Upper lobe of left lung (tissue), 4 donors: ENCODE data around the gene CDC42BPA.

Experiments used
- POLR2A ChIP-seq, 4 donors: fragments of 450-650 bp; IDR thresholded peaks; one replicate each; pipeline ENCODE4 v1.5.1; 2016 to 2017; ENCODE audit warnings: antibody characterized with exemption in 4 of 4, mild to moderate bottlenecking in 2 of 4
- POLR2AphosphoS5 ChIP-seq, 2 donors: sonication (generic); formaldehyde crosslinking; IDR thresholded peaks; one replicate each; pipeline ENCODE4 v1.5.1; 2017; ENCODE audit warnings: antibody characterized with exemption in 2 of 2
- TF ChIP-seq, protein P1 (sequence below), 6 experiments: fragments of 450-650 bp in 4 of 6; fragments of 200-600 bp in 2 of 6; sonication (generic) in 2 of 6; IDR thresholded peaks; one replicate each; pipeline ENCODE4 v1.5.1; 2016 to 2019; ENCODE audit warnings: antibody characterized with exemption in 6 of 6

DNA sequence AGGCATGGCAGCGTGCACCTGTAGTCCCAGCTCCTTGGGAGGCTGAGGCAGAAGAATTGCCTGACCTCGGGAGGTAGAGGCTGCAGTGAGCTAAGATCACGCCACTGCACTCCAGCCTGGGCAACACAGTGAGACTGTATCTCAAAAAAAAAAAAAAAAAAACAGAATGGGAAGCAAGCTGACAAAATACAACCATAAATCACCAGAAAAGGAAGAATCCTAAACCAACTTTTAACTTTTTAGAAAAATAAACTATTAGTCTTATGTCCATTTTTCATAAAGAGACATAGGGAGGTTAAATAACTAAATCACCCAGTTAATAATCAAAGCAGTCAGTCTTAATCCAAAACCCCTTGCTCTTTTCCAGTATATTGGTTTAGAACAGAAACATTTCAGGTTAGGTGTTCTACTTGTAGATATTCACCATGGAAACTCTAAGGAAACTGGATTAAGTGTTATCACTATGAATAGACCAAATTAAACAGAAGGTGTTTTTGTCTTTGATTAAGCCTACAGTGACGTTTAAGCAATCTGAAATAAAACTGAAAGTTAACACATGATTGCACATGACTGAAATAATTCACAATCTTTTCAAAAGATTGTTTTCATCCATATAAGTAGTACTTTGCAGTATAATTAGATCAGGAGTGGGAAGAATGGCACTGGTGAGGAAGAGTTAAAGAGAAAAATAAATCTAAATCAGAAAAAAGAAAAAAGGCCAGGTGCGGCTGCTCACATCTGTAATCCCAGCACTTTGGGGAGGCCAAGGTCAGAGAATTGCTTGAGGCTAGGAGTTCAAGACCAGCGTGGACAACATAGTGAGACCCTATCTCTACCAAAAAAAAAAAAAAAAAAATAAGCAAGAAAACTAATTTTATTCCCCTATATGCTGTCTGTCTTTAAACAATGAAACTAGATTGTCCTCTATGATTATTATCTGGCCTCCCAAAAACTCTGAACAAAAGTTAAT lies 9.6 kb downstream of the CDC42BPA start:
- no peak for TF ChIP-seq POLR2A (IDR thresholded peaks at IDR 0.05)
- TF ChIP-seq POLR2AphosphoS5 (IDR thresholded peaks at IDR 0.05): no peak
- TF ChIP-seq, protein P1, sequence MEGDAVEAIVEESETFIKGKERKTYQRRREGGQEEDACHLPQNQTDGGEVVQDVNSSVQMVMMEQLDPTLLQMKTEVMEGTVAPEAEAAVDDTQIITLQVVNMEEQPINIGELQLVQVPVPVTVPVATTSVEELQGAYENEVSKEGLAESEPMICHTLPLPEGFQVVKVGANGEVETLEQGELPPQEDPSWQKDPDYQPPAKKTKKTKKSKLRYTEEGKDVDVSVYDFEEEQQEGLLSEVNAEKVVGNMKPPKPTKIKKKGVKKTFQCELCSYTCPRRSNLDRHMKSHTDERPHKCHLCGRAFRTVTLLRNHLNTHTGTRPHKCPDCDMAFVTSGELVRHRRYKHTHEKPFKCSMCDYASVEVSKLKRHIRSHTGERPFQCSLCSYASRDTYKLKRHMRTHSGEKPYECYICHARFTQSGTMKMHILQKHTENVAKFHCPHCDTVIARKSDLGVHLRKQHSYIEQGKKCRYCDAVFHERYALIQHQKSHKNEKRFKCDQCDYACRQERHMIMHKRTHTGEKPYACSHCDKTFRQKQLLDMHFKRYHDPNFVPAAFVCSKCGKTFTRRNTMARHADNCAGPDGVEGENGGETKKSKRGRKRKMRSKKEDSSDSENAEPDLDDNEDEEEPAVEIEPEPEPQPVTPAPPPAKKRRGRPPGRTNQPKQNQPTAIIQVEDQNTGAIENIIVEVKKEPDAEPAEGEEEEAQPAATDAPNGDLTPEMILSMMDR (IDR thresholded peaks at IDR 0.05): no peak
